Astrocyte of the cerebellum (primary cell): ENCODE measurements around the gene IL12RB2.
A peak's percentile ranks its signal among the peaks of the same experiment; 100 is the strongest.

Experiments used
- DNase-seq: peaks from one replicate; pipeline ENCODE4 v3.0.0-alpha.2; 2011; ENCODE audit warnings: low read depth
- H3K4me3 ChIP-seq: 2 replicates; pipeline ENCODE4 v1.5.1; 2011; ENCODE audit warnings: mild to moderate bottlenecking, low read depth, low read length, moderate library complexity
- in situ Hi-C: cut with HindIII; loops from 2 replicates; pipeline ENCODE4 v1.10.0; 2017; ENCODE audit warnings: low sequenced_read_pairs
- TF ChIP-seq, protein P1 (sequence below): IDR thresholded peaks from 2 replicates; pipeline ENCODE4 v1.5.1; 2012; ENCODE audit warnings: low read length, low read depth, moderate library complexity, mild to moderate bottlenecking; ENCODE audit errors: missing control alignments

The IL12RB2 gene

DNA sequence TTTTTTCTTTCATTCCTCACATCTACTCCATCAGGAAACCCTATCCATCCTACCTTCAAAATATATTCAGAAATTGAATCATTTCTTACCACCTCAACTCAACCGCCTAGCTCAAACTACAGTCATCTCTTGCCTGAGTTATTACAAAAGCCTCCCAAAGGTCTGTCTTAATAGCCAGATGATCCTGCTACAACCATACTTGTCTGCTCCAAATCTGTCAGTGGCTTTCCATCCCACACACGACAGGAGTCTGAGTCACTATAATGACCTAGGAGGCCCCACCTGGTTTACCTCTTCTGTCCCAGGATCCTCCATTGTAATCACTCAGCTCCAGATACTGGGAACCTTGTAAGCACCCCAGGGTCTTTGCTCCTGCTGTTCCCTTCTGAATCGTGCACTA is 37.1 kb upstream of the IL12RB2 start:
- TF ChIP-seq, protein P1, sequence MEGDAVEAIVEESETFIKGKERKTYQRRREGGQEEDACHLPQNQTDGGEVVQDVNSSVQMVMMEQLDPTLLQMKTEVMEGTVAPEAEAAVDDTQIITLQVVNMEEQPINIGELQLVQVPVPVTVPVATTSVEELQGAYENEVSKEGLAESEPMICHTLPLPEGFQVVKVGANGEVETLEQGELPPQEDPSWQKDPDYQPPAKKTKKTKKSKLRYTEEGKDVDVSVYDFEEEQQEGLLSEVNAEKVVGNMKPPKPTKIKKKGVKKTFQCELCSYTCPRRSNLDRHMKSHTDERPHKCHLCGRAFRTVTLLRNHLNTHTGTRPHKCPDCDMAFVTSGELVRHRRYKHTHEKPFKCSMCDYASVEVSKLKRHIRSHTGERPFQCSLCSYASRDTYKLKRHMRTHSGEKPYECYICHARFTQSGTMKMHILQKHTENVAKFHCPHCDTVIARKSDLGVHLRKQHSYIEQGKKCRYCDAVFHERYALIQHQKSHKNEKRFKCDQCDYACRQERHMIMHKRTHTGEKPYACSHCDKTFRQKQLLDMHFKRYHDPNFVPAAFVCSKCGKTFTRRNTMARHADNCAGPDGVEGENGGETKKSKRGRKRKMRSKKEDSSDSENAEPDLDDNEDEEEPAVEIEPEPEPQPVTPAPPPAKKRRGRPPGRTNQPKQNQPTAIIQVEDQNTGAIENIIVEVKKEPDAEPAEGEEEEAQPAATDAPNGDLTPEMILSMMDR, result no peak
- in situ Hi-C loops, result no loop called here
- DNase-seq, result no peak
- H3K4me3 ChIP-seq, result no peak overlapping the region

DNA sequence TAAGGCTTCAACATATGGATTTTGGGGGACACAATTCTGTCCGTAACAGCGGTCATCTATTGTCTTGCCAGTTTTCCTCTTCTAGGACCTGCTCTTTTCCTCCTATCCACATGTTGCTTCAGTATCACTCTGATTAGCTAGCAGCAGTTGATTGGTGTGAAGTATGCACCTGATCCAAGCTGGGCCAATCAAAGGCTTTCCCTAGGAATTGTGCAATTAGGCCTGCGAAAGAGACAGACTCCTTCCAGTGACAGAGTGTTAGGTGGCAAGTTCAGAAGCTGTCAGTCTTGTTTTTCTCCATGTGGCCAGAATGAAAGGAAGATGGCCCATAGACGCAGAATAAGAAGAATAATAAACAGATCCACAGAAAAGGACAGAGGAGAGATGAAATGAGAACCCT is 34.1 kb upstream of the IL12RB2 start:
- TF ChIP-seq, protein P1, result no peak
- no peak overlapping the region for H3K4me3 ChIP-seq
- DNase-seq, result no peak
- in situ Hi-C loops, result no loop called here

DNA sequence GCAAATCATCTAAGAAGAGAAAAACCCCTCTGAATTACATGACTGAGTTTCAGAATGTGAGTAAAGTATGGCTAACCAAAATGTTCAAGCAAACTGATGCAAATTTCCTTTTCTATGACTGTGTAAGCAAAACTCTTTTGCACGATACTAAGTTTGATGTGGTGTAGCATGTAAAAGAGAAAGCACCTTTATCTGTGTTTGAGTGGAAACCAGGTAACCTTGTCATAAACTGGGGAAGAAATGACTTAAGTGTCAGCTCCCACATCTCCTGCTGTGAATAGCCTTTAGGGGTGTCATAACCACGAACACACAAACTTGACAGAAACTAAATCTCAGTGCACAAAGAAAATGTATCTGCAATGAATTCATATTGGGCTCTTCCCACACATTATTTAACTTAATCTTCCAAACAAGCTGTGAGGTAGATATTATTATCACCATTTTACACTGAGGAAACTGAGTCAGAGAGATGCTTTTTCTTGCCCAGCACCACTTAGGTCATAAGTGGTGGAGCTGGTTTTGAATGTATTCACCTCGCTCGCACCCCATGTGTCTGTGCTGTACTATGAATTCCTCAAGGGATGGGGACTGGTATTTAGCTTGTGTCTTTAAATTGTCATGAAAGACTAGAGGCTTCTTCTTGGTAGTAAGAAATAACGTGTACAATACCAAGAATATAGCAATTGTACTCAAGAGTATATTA is 32.9 kb upstream of the IL12RB2 start:
- in situ Hi-C loops, result no loop called here
- H3K4me3 ChIP-seq, result no peak overlapping the region
- no peak for DNase-seq
- TF ChIP-seq, protein P1, result no peak

DNA sequence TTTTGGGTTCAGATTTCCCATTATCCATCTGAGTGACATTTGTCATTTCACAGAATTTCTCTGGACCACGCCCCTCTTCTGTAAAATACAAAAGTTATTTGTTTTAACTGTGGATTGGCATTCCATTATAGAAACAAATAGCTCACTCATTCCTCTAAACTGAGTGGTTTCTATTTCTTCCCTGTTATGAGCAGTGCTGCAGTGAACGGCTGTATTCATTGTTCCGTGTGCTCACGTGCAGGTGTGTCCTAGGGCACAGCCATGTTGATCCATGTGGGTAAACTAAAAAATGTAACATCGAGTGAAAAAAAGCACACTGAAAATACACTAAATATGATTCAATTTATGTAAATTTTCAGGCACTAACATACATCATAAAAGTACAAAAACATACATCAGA is 27.0 kb upstream of the IL12RB2 start:
- H3K4me3 ChIP-seq, result no peak overlapping the region
- no peak for DNase-seq
- TF ChIP-seq, protein P1, result no peak
- in situ Hi-C loops, result no loop called here

DNA sequence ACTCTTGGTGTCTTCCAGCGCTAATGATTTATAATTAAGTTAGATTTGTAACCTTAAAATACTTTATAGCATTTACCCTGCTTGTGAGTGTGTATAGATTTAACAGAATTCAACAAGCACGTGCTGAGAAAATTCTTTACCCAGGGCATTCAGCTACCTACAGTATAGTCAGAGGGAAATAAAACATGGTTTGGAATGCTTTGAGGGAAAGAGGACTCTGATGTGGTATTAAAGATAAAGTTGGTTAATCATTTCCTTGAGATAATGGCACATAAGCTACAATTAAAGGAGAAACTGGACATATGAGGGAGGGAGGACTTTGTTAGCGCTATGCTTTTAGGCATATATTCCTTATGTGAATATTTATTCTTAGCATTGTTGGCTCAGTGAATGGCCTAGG is 26.4 kb upstream of the IL12RB2 start:
- in situ Hi-C loops, result no loop called here
- no peak overlapping the region for H3K4me3 ChIP-seq
- TF ChIP-seq, protein P1, result no peak
- no peak for DNase-seq

DNA sequence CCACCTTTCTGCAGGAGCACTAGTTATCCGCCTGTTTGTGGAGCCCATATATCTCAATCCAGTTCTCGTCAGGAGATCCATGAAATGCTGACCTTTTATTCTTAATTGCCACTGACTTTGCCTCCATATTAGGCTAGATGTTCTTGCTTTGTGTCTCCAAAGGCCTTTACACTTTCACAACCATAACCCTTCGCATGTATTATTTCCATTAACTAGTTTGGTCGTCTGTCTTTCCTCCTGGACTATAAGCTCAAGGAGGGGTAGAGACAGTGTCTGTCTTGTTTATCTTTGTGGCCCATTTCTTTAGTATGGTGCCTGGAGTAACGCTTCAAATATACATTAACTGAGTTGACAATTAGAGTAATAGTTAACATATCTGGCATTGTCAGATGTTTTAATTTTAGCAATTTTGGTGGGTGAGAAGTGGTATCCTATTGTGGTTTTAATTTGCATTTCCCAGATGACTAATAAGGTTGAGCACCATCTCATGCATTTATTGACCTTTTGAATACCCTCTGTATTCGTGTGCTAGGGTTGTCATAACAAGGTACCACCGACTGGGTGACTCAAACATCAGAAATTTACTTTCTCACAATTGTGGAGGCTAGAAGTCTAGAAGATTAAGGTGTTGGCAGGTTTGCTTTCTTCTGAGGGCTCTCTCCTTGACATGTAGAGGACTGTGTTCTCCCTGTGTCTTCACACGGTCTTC is 21.7 kb upstream of the IL12RB2 start:
- peak; percentile 2 for DNase-seq
- no peak overlapping the region for H3K4me3 ChIP-seq
- in situ Hi-C loops, result no loop called here
- TF ChIP-seq, protein P1, result no peak
